ENCODE data around the gene PRICKLE4.

DNA sequence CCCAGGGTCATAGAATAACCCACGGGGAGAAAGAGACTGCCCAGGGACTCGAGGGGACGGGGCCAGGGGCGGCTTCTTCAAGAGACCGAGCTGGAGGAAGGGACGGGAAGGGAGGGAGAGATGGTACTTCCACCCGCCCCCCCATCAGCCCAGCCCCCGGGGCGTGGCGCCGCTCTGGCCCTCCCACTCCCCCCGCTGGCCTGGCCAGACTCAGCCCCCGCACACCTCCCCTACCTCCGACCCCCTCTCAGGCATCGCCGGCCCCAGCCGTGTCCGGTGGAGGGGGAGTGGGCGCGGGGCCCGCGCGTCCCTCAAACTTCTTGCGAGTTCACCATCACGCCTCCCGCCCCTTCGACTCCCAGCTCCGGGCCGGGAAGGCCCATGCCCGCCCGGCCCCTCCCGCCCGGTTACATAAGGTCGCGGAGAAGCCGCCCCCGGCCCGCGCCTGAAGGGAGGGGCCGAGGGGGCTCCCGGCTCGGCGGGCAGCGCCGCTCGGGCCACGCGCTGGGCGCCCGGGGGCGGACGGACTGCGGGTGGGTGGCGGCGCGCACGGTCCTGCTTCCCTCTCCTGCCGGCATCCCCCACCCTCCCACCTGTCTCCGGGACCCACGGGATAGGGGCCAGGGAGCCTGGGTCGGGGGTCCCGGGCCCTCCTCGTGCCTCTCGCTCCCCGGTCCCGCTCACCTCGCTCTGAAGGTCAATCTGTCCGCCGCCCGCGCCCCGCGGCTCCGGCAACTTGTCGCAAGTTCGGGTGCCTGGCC is 45.7 kb upstream of the PRICKLE4 start:
- TF ChIP-seq, protein P1, sequence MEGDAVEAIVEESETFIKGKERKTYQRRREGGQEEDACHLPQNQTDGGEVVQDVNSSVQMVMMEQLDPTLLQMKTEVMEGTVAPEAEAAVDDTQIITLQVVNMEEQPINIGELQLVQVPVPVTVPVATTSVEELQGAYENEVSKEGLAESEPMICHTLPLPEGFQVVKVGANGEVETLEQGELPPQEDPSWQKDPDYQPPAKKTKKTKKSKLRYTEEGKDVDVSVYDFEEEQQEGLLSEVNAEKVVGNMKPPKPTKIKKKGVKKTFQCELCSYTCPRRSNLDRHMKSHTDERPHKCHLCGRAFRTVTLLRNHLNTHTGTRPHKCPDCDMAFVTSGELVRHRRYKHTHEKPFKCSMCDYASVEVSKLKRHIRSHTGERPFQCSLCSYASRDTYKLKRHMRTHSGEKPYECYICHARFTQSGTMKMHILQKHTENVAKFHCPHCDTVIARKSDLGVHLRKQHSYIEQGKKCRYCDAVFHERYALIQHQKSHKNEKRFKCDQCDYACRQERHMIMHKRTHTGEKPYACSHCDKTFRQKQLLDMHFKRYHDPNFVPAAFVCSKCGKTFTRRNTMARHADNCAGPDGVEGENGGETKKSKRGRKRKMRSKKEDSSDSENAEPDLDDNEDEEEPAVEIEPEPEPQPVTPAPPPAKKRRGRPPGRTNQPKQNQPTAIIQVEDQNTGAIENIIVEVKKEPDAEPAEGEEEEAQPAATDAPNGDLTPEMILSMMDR (IDR thresholded peaks at IDR 0.05; ENCODE audit: insufficient read depth, low read depth, low read length) = no peak
- no peak for TF ChIP-seq EZH2 (IDR thresholded peaks at IDR 0.05; ENCODE audit: insufficient read depth, low read length)

All from astrocyte (in vitro differentiated cells and primary cell).